AG04450 (cell line): ENCODE measurements around the gene IGF1. TPM values are rescaled to one million over a fixed set of nuclear protein-coding genes. Genes with fewer than 3 reads are reported as not detected.

Source experiments
- CTCF ChIA-PET: fragments of 300-600, 350-600 bp; formaldehyde crosslinking; extraction: SDS; loops from one replicate; lab custom pipeline; 2022; ENCODE audit warnings: antibody characterized with exemption, inconsistent platforms; lab: Charles Lee
- POLR2A ChIA-PET: fragments of 350-600 bp; formaldehyde crosslinking; extraction: SDS; loops from one replicate; lab custom pipeline; 2021; ENCODE audit warnings: antibody characterized with exemption, inconsistent platforms; lab: Yijun Ruan, JAX
- DNase-seq: peaks from one replicate; pipeline ENCODE4 v3.0.0-alpha.2; 2011; ENCODE audit warnings: low read depth, low spot score
- H3K27ac ChIP-seq: one replicate; pipeline ENCODE4 v1.5.1; 2012; ENCODE audit warnings: low read depth, low read length, control low read depth
- H3K27me3 ChIP-seq: one replicate; pipeline ENCODE4 v1.6.0; 2012; ENCODE audit warnings: low read length; ENCODE audit not compliant: control insufficient read depth, insufficient read depth
- H3K4me3 ChIP-seq: 2 replicates; pipeline ENCODE4 v1.5.1; 2011; ENCODE audit warnings: mild to moderate bottlenecking, low read depth, low read length, control low read depth
- H3K9me3 ChIP-seq: 2 replicates; pipeline ENCODE4 v1.5.1; 2012; ENCODE audit warnings: low read length; ENCODE audit not compliant: control insufficient read depth, insufficient read depth
- polyA plus RNA-seq: library from polyadenylated mRNA; depleted of rRNA; stranded (reverse); fragments of >200 nt; gene quantifications from 2 replicates; pipeline ENCODE4 v1.2.3, GENCODE V29; 2011
- TF ChIP-seq, protein P1 (sequence below): IDR thresholded peaks from 2 replicates; pipeline ENCODE4 v1.5.1; 2011; ENCODE audit warnings: low read depth, low read length, control low read depth, inconsistent platforms

Gene IGF1
- polyA plus RNA-seq, 1 experiment, result 0.01 TPM

DNA sequence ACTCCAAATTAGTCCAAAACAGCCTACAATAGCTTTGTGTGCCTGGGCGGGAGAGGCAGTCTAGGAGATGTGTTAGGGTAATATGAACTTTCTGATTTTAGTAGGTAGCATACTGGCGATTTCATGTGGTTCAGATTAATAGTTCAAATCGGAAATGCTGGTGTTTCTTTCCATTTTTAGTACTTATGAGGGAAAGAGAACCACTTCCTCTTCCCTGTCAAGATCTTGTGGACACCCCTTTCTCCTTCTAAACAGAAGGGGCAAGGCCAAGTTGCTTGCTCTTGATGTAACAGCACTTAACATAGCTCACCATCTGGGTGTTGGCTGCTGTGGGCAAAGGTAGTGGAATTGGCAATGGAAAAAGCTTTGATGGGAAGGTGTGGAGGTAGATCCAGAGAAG lies 32.2 kb upstream of the IGF1 start:
- H3K27me3 ChIP-seq, result no peaks in the 10 kb centered on the region
- no peak overlapping the region for H3K4me3 ChIP-seq
- TF ChIP-seq, protein P1, sequence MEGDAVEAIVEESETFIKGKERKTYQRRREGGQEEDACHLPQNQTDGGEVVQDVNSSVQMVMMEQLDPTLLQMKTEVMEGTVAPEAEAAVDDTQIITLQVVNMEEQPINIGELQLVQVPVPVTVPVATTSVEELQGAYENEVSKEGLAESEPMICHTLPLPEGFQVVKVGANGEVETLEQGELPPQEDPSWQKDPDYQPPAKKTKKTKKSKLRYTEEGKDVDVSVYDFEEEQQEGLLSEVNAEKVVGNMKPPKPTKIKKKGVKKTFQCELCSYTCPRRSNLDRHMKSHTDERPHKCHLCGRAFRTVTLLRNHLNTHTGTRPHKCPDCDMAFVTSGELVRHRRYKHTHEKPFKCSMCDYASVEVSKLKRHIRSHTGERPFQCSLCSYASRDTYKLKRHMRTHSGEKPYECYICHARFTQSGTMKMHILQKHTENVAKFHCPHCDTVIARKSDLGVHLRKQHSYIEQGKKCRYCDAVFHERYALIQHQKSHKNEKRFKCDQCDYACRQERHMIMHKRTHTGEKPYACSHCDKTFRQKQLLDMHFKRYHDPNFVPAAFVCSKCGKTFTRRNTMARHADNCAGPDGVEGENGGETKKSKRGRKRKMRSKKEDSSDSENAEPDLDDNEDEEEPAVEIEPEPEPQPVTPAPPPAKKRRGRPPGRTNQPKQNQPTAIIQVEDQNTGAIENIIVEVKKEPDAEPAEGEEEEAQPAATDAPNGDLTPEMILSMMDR, result no peak
- H3K27ac ChIP-seq, result no peak overlapping the region
- H3K9me3 ChIP-seq, result no peaks in the 10 kb centered on the region
- POLR2A ChIA-PET, result no interaction called here
- CTCF ChIA-PET, result interaction anchor here (3.0 kb wide), 1 partner anchor 190 kb away, joined by 25 read pairs; no protein-coding TSS in a partner anchor
- DNase-seq, result no peak

DNA sequence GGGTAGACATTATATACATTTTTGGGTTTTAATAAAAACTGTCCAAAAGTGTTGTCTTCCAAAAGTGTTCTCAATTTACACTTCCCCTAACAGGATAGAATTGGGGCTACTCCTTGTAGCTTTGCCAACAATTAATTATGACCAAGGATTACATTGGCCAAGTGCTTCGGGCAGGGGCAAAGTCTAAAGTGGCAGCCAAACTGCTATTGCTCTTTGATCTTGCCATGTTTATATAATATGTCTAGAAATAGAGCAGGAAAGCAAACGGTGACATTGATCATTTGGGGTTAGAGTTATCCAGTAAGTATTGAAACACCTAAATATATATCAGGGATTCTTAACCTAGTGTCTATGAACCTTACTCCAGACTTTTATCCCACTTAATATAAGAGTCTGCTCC lies 31.2 kb upstream of the IGF1 start:
- no peaks in the 10 kb centered on the region for H3K27me3 ChIP-seq
- no peak overlapping the region for H3K27ac ChIP-seq
- TF ChIP-seq, protein P1, result no peak
- no peak overlapping the region for H3K4me3 ChIP-seq
- POLR2A ChIA-PET, result no interaction called here
- DNase-seq, result no peak
- CTCF ChIA-PET, result interaction anchor here (1.8 to 3.0 kb wide), 2 partner anchors 191 kb away, joined by 6 to 25 read pairs; no protein-coding TSS in a partner anchor
- H3K9me3 ChIP-seq, result no peaks in the 10 kb centered on the region

DNA sequence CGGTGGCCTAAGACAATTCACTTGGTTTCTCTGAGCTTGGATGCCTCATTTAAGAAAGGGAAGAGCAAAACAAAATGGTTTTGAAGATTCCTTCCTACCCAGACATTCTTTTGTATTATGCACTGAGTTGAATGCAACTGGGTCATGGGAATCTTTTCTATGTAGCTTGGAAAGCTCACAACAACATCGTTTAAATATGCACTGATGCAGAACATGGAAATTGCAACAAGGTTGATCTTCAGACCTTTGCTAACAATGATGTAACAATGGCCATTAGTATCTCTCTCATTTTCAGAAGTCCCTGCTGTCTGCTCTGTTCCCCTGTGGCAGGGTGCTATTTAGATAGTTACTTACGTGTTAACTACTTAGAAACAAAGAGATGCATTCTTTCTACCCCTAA lies 30.1 kb upstream of the IGF1 start:
- ChIA-PET POLR2A (no interaction called here), CTCF (interaction anchor here (0.6 to 1.8 kb wide), 3 partner anchors 18 to 192 kb away, joined by 3 to 6 read pairs (median 5); no protein-coding TSS in a partner anchor)
- Histone ChIP-seq H3K4me3 (no peak overlapping the region), H3K27me3 (no peaks in the 10 kb centered on the region), H3K27ac (no peak overlapping the region), H3K9me3 (no peaks in the 10 kb centered on the region)
- no peak for DNase-seq
- TF ChIP-seq, protein P1, result no peak

DNA sequence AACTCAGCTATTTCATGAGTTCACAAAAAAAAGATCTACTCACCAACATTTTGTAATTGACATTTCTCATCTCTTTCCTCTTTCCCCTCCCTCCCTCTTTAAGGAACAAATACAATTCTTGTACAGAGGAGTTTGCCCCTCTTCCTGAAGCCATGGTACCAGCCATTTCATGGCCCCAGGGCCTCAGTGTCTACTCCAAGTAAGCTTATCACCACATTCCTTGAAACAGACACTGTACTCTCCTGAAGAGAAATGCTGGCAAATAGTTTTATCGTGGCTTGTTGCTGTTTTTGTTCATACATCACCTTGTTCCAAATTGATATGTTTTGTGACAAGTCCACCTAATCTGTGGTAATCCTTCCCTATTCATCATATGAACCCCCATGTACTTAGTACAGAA lies 29.7 kb upstream of the IGF1 start:
- Histone ChIP-seq H3K27me3 (no peaks in the 10 kb centered on the region), H3K4me3 (no peak overlapping the region), H3K27ac (no peak overlapping the region), H3K9me3 (no peaks in the 10 kb centered on the region)
- TF ChIP-seq, protein P1, result no peak
- no peak for DNase-seq
- CTCF ChIA-PET, result interaction anchor here (0.9 to 1.8 kb wide), 2 partner anchors 25 to 193 kb away, joined by 5 to 6 read pairs; no protein-coding TSS in a partner anchor
- POLR2A ChIA-PET, result no interaction called here

DNA sequence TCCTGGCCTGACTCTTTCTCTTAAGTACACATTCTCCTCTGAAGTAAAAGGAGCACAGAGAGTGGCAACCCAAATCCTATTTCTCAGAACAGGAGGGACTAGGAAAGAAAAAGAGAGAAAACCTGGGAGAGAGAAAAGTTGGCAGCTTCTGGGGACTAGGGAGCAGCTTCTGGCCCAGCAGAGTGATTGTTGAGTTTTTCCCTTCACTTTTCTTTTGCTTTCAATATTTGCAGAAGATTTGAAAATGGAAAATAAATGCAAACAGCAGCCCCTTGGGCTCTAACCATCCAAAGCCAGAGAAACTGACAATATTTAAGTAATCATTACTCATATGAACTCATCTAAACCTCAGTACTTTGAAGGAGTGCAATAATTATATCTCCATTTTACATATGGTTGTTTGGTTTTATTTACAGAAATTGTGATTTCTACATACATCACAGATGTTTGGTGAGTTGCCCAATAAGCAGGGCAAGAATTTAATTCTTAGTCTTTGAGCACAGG lies 28.8 kb upstream of the IGF1 start:
- ChIA-PET POLR2A (no interaction called here), CTCF (no interaction called here)
- Histone ChIP-seq H3K4me3 (no peak overlapping the region), H3K27ac (no peak overlapping the region), H3K9me3 (no peaks in the 10 kb centered on the region), H3K27me3 (no peaks in the 10 kb centered on the region)
- DNase-seq, result no peak
- TF ChIP-seq, protein P1, result no peak
